Loucy (cell line): ENCODE data around the gene C16orf89.

Experiments used
- EZH2phosphoT487 ChIP-seq: fragments of 200-600 bp; IDR thresholded peaks from 2 replicates; pipeline ENCODE4 v1.6.1; 2018; ENCODE audit warnings: antibody characterized with exemption, mild to moderate bottlenecking, moderate library complexity, borderline replicate concordance
- TF ChIP-seq, protein P1 (sequence below): fragments of 200-600 bp; sonication (generic); conservative IDR thresholded peaks from 2 replicates; pipeline ENCODE4 v1.5.1; 2014; ENCODE audit warnings: mild to moderate bottlenecking, antibody characterized with exemption, low read length

- TF ChIP-seq, protein P1, sequence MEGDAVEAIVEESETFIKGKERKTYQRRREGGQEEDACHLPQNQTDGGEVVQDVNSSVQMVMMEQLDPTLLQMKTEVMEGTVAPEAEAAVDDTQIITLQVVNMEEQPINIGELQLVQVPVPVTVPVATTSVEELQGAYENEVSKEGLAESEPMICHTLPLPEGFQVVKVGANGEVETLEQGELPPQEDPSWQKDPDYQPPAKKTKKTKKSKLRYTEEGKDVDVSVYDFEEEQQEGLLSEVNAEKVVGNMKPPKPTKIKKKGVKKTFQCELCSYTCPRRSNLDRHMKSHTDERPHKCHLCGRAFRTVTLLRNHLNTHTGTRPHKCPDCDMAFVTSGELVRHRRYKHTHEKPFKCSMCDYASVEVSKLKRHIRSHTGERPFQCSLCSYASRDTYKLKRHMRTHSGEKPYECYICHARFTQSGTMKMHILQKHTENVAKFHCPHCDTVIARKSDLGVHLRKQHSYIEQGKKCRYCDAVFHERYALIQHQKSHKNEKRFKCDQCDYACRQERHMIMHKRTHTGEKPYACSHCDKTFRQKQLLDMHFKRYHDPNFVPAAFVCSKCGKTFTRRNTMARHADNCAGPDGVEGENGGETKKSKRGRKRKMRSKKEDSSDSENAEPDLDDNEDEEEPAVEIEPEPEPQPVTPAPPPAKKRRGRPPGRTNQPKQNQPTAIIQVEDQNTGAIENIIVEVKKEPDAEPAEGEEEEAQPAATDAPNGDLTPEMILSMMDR = no peak
- TF ChIP-seq EZH2phosphoT487 = no peak
Measured at GRCh38 chr16:5054876-5055865, 10.6 kb downstream of the C16orf89 start.
